ENCODE measurements around the gene CCDC107. TPM values are rescaled to one million over a fixed set of nuclear protein-coding genes. Genes with fewer than 3 reads are reported as not detected.
A peak's percentile ranks its signal among the peaks of the same experiment; 100 is the strongest.

Gene CCDC107
- total RNA-seq, 2 donors from 2014 or later: 12.0 to 21.5 TPM

DNA sequence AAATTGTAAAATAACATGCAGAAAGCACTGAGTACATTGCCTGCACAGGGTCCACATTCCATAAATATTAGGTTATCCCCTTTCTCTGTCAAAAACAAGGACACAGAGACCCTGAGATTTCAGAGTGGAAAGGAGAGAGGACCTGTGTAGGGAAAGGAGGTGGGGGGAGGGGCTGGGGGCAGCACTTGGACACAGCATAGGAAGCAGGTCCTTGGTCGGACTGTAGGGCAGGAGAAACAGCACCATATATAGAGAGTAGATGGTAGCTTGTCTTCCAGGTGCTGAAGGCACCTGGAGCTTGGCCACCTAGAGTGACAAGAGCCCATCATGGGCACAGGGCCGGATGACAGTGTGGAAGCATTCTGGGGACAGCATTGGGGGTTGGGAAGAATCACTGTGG lies 29.2 kb downstream of the CCDC107 start:
- peaks cover 5 to 16% of the 10 kb centered on the region in 2 donors for H3K4me1 Mint-ChIP-seq (ENCODE audit: low read depth in 2 of 2)
- H3K4me3 Mint-ChIP-seq: no peak overlapping the region
- H3K27me3 Mint-ChIP-seq: no peaks in the 10 kb centered on the region
- ATAC-seq (no peak), DNase-seq (ENCODE audit: low spot score) (no peak)
- H3K9me3 Mint-ChIP-seq: no peaks in the 10 kb centered on the region
- H3K27ac Mint-ChIP-seq: no peak overlapping the region
- no peaks in the 10 kb centered on the region for H3K36me3 Mint-ChIP-seq

GRCh38 chr9:35687972-35688557 lies 30.0 kb downstream of the CCDC107 start:
- no peak for DNase-seq (ENCODE audit: low spot score)
- Mint-ChIP-seq H3K27ac (no peak overlapping the region), H3K4me3 (no peak overlapping the region)

DNA sequence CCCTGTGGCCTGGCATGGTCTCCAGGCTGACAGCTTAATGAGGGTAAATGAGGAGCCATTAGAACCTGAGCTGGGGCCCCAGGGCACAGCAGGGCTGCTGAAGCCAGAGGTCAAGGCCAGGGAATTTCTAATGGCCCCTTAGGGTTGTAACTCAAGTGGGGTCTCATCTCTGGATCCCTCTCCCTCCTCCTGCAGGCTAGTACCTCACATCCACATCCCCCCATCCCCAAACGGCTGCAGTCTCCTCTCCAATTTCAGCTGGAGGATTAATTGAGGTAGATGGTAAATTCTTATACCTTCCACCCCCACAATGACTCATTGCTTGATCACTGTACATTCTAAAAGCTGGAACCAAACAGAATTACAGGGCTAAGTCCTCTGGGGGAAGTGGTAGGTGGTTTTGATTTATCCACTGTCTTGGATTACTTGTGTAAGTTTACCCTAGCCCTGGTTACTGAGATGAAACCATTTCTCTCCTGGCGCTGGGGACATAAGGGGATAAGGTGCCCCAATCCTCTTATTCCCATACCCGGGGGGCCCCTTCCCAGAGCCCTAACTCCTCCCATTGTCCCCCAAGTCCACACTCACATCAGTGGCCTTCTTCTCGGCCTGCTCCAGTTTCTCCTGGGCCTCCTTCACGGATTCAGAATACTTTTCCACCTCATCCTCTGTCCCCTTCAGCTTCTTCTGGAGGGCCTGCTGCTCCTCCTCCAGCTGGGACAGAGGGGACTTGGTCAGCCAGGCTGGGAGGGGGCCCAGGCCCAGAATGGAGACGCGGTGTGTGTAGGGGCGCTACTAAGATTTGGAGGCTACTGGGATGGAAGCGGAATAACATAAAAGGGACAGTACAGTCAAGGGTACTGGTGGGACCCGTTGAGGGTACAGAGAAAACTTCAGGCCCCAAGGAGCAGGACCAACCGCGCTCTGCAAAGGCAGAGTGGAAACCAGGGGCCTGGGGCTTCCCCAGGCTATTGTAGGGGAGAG lies 30.8 kb downstream of the CCDC107 start:
- Mint-ChIP-seq H3K4me3 (peak overlapping the region; percentile 31), H3K27me3 (no peaks in the 10 kb centered on the region), H3K4me1 (ENCODE audit: low read depth in 2 of 2) (peaks cover 5 to 16% of the 10 kb centered on the region in 2 donors), H3K27ac (no peak overlapping the region), H3K36me3 (no peaks in the 10 kb centered on the region), H3K9me3 (no peaks in the 10 kb centered on the region)
- ATAC-seq: no peak
- no peak for DNase-seq (ENCODE audit: low spot score)

More at GRCh38 chr9:35687972-35688557, 30.0 kb downstream of the CCDC107 start:
- Mint-ChIP-seq H3K4me1 (ENCODE audit: low read depth in 2 of 2) (peaks cover 5 to 16% of the 10 kb centered on the region in 2 donors), H3K9me3 (no peaks in the 10 kb centered on the region), H3K36me3 (no peaks in the 10 kb centered on the region), H3K27me3 (no peaks in the 10 kb centered on the region)
- ATAC-seq: no peak

DNA sequence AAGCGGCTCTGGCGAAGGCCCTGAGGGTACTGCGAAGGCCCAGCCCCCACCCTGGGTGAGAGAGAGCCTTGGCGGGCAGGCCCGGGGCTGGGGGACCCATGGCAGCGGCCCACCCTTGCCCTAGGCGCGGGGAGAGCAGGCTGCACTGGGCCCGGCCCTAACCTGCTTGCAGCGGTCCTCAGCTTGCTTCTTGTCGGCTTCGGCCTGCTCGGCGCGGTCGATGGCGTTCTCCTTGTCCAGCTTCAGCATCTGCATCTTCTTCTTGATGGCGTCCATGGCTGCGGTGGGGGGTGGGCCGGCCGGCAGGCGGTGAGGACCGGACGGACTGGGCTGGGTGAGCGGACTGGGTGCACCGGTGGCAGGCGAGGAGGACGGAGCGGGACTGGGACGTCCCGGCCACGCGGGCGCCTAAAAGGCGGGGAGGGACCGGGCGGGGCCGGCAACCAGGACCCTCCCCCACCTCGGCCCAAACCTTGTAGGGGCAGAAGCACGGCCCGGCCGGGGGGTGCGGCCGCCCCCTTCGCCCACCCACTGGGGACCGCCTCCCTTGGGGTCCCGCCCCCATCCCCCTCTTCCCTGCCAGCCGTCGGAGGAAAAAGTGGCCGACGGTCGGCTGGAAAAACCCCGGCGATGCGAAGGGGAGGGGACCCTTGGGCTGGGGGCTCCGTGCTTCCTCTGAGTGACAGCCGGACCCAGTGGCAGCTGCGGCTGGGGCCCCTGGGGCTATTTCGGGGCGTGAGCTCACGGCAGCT lies 31.6 kb downstream of the CCDC107 start, which contains the start of gene TPM2:
Gene TPM2, minus strand, starts transcription at position 384 of the 752 bp plus-strand sequence. Its CDS starts 108 bp downstream, at position 276.
- Mint-ChIP-seq H3K4me3 (peak within 1 kb of the TSS; percentile 91), H3K27ac (peak within 1 kb of the TSS; percentile 16 to 58), H3K9me3 (no peaks in the 10 kb centered on the region), H3K4me1 (ENCODE audit: low read depth in 2 of 2) (peaks cover 5 to 16% of the 10 kb centered on the region in 2 donors), H3K27me3 (no peaks in the 10 kb centered on the region), H3K36me3 (no peaks in the 10 kb centered on the region)
- ATAC-seq: no peak
- DNase-seq (ENCODE audit: low spot score): no peak

DNA sequence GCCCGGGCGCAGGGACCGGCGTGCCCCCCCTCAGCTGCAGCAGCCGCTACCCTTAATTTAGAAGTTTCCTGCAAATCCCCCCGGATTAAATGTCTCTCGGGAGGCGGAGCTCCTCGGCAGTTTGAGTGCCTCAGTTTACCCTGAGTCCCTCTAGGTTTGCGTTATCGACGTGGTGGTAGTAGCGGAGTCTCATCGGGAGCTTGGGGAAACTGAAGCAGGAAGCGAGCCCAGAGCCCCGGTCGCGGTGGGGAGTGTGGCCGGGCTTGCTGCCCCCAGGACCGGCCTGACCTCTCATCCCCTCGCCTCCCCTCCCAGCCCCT lies 32.2 kb downstream of the CCDC107 start:
- ATAC-seq (no peak), DNase-seq (ENCODE audit: low spot score) (no peak)
- Mint-ChIP-seq H3K27me3 (no peaks in the 10 kb centered on the region), H3K4me1 (ENCODE audit: low read depth in 2 of 2) (peaks cover 5 to 16% of the 10 kb centered on the region in 2 donors), H3K4me3 (peak overlapping the region; percentile 91), H3K27ac (no peak overlapping the region), H3K36me3 (no peaks in the 10 kb centered on the region), H3K9me3 (no peaks in the 10 kb centered on the region)

DNA sequence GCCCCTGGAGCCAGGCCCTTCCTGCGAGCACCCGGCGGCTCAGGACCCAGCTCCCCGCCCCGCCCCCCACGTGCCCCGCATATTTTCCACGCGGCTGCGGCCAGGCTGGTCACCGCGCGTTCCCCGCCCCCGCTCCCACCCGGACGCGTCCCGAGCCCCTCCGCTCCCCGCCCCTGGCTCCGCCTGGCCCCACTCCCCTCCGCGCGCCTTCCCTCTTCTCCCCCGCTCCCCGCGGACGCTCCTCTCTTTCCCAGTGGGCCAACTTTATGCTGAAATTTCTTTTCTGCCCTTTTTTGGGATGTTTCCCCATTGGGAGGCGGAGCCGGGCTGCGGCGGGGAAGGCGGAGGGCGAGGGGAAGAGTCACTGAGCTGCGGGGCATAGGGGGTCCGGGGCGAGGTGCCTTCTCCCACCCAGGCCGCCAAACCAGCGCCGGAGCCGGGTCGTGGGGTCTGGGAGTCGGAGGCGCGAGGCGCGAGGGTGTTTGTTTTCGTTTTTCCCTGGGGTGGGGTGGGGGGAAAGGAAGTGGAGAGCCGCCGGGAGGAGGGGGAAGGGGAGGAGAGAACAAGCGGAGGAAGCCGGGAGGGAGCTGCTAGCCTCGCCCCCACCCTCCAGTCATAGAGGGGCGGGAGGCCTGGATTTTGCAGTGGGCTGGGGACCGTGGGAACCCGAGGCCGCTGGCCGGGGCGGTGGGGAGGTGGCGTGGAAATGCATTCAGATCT lies 32.7 kb downstream of the CCDC107 start:
- peak overlapping the region; percentile 16 to 58 for H3K27ac Mint-ChIP-seq
- H3K9me3 Mint-ChIP-seq: no peaks in the 10 kb centered on the region
- peaks cover 5 to 16% of the 10 kb centered on the region in 2 donors for H3K4me1 Mint-ChIP-seq (ENCODE audit: low read depth in 2 of 2)
- peak overlapping the region; percentile 91 for H3K4me3 Mint-ChIP-seq
- no peak for DNase-seq (ENCODE audit: low spot score)
- H3K36me3 Mint-ChIP-seq: no peaks in the 10 kb centered on the region
- H3K27me3 Mint-ChIP-seq: no peaks in the 10 kb centered on the region
- peak; percentile 65 to 69 for ATAC-seq

DNA sequence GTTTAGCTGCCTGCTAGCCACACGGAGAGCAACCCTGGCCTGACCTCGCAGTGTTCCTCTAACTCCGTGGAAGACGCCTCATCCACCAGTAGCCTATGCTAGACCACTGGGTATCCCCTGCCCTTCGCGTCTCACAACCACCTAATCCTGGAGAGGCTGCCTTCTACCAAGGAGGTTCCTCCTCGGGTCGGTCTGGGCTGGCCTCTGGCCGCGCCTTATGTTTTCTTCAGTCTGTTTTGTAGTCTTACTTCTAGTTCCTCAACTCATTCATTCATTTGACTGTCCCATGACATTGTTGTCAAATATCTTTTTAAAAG lies 33.2 kb downstream of the CCDC107 start:
- Mint-ChIP-seq H3K36me3 (no peaks in the 10 kb centered on the region), H3K27me3 (no peaks in the 10 kb centered on the region), H3K9me3 (no peaks in the 10 kb centered on the region), H3K4me3 (peak overlapping the region; percentile 91), H3K4me1 (ENCODE audit: low read depth in 2 of 2) (peaks cover 6 to 16% of the 10 kb centered on the region in 2 donors), H3K27ac (peak overlapping the region; percentile 16 to 58)
- DNase-seq (ENCODE audit: low spot score): no peak
- ATAC-seq: peak in 1 of 2 donors; percentile 47

DNA sequence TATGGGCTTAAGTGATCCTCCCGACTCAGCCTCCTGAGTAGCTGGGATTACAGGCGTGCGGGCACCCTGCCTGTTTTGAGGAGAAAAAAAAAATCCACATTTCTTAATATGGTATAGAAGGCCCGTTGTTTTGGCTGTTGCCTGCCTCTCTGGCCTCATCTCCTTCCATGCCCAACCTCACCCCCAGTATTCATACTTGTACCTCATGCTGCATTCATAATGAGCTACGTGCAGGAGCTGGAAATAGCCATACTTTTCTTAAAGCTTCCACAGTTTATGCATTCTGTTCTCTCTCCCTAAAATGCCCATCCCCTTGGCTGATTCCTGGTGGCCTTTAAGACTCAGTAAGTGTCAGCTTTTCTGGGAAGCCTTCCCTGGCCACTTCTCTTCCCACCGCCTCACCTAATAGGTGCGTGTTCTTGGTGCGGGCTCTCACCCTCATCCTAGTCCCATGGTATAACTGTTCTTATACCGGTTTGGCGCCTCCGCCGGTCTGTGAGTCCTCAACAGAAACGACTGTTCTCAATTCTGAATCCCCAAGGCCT lies 33.7 kb downstream of the CCDC107 start:
- peaks cover 11 to 21% of the 10 kb centered on the region in 2 donors for H3K4me1 Mint-ChIP-seq (ENCODE audit: low read depth in 2 of 2)
- no peaks in the 10 kb centered on the region for H3K9me3 Mint-ChIP-seq
- DNase-seq (ENCODE audit: low spot score): no peak
- H3K36me3 Mint-ChIP-seq: peaks cover 4% of the 10 kb centered on the region
- peak overlapping the region; percentile 91 for H3K4me3 Mint-ChIP-seq
- no peak for ATAC-seq
- H3K27ac Mint-ChIP-seq: peak overlapping the region; percentile 16 to 58
- no peaks in the 10 kb centered on the region for H3K27me3 Mint-ChIP-seq

- Mint-ChIP-seq H3K36me3 (peaks cover 9% of the 10 kb centered on the region), H3K27me3 (no peaks in the 10 kb centered on the region), H3K9me3 (no peaks in the 10 kb centered on the region), H3K27ac (no peak overlapping the region), H3K4me3 (no peak overlapping the region), H3K4me1 (ENCODE audit: low read depth in 2 of 2) (peaks cover 14 to 20% of the 10 kb centered on the region in 2 donors)
- DNase-seq (ENCODE audit: low spot score): no peak
- no peak for ATAC-seq
Measured at GRCh38 chr9:35695943-35696401, 37.9 kb downstream of the CCDC107 start.

DNA sequence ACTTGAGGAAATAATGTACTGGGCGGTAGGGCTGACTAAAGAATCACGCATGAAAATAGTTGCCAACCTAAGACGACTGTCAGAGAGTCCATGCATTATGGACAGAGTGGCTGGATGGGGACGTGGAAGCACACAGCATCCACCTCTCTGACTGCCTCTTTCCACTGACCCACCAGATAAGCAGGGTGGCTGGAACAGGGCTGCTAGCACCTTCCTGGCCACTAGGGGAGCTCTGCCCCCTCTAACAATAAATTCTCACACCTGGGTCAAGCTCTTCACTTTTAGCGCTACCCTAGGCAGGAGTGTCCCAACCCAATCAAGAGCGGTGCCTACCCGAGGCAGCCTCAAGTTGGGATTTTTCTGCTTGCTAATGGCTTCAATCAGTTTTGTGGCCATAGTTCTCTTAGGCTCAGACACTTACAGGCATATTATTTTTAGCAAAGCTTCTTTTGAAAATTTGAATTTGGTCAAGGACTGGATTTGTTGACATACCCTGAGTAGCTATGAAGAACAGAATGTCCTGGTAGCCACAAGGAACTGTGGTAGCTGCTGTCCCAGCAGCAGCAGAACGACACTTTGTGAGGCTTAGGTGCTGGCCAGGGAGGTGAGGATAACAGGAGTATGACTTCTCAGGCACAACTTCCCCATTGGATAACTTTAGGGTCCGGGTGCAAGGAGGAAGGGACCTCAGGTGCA lies 38.6 kb downstream of the CCDC107 start:
- H3K36me3 Mint-ChIP-seq: peaks cover 9% of the 10 kb centered on the region
- ATAC-seq: peak; percentile 81 to 84

GRCh38 chr9:35697486-35697885 lies 39.4 kb downstream of the CCDC107 start:
- Mint-ChIP-seq H3K27me3 (no peaks in the 10 kb centered on the region), H3K36me3 (peaks cover 9% of the 10 kb centered on the region), H3K27ac (no peak overlapping the region), H3K9me3 (no peaks in the 10 kb centered on the region), H3K4me1 (ENCODE audit: low read depth in 2 of 2) (peaks cover 8 to 13% of the 10 kb centered on the region in 2 donors), H3K4me3 (no peak overlapping the region)
- DNase-seq (ENCODE audit: low spot score): peak; percentile 37
- no peak for ATAC-seq

More for the DNA sequence above, 38.6 kb downstream of the CCDC107 start:
- Mint-ChIP-seq H3K9me3 (no peaks in the 10 kb centered on the region), H3K27me3 (no peaks in the 10 kb centered on the region), H3K27ac (peak overlapping the region in 1 of 2 donors; percentile 17), H3K4me3 (no peak overlapping the region), H3K4me1 (ENCODE audit: low read depth in 2 of 2) (peaks cover 8 to 18% of the 10 kb centered on the region in 2 donors)
- peak; percentile 69 for DNase-seq (ENCODE audit: low spot score)

DNA sequence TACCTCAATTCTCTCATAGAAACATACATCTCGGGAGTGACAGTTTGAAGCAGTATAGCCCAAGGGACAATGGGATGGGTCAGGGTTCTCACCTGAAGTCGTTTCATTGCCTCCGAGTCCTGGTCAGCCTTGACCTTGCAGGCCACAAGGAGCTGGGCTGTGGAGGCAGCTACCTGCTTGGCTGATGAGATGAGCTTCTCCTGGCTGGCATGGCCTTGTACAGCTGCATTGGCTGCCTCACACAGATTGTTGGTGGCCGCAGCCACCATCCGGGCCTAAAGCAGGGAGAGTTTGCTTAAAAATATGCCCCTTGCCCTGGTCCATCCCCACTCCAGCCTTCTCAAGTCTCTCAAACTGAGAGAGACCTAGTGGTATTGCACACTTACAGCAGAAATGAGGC lies 40.1 kb downstream of the CCDC107 start:
- Mint-ChIP-seq H3K4me1 (ENCODE audit: low read depth in 2 of 2) (peaks cover 8 to 13% of the 10 kb centered on the region in 2 donors), H3K27ac (peak overlapping the region in 1 of 2 donors; percentile 43), H3K9me3 (no peaks in the 10 kb centered on the region), H3K36me3 (peaks cover 14% of the 10 kb centered on the region), H3K4me3 (no peak overlapping the region), H3K27me3 (no peaks in the 10 kb centered on the region)
- ATAC-seq: no peak
- DNase-seq (ENCODE audit: low spot score): no peak
